Measurements from ENCODE around the gene RNF217. TPM values are rescaled to one million over a fixed set of nuclear protein-coding genes. Genes with fewer than 3 reads are reported as not detected.

RNF217 gene
- total and polyA plus RNA-seq, 7 donors: 2.3 to 22.5 (median 11.5) TPM

GRCh38 chr6:124983383-124984083 lies 21.3 kb downstream of the RNF217 start:
- H3K36me3 ChIP-seq (ENCODE audit: insufficient read depth in 1 of 2, low read depth in 1 of 2): peaks cover 0 to 2% of the 10 kb centered on the region in 2 donors
- peaks cover 5% of the 10 kb centered on the region for H3K9me3 ChIP-seq
- H3K4me1 ChIP-seq: peaks cover 21% of the 10 kb centered on the region
- DNase-seq (no peak), ATAC-seq (no peak)
- intact Hi-C loops (cut with DNase I): no loop called here
- no peak for TF ChIP-seq CTCF (IDR thresholded peaks at IDR 0.05)
- no peak overlapping the region for H3K27ac ChIP-seq
- no peaks in the 10 kb centered on the region for H3K27me3 ChIP-seq (ENCODE audit: insufficient read depth in 3 of 3, low read length in 2 of 3)
- WGBS, 3 donors: 89 to 100% (median 89%) methylated on average over 2 of the region's 2 CpGs
- no peak overlapping the region for H3K4me3 ChIP-seq

DNA sequence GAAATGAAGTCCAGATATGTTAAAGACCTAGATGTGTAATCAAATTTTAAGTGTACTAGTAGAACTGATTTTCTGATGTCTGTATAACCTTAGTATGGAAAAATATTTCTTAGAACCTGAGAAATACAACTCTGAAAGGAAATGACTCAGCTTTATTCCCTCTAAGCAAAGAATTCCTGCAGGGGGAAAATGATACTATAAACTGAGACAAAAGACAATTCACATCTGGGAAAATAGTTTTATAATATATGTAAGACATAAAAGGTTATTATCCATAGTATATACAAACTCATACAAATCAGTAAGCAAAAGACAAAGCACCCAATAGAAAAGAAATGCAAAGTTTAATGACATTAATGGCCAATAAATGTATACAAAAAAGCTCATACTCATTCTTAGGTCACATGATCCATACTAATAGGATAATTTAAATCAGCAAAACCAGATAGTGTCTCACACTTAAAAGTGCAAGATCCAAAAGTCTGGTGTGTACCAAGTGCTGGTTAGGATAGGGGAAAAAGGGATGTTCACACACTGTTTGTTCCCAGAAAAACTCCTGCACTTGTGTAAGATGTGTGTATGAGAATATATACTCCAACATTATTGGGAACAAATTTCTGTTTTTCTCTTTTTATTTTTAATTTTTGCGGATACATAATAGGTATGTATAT lies 22.6 kb downstream of the RNF217 start:
- WGBS, 3 donors: 94 to 98% (median 95%) methylated on average over 1 of the region's 1 CpG
- Histone ChIP-seq H3K36me3 (ENCODE audit: insufficient read depth in 1 of 2, low read depth in 1 of 2) (no peaks in the 10 kb centered on the region), H3K4me1 (peaks cover 21% of the 10 kb centered on the region), H3K27me3 (ENCODE audit: insufficient read depth in 3 of 3, low read length in 2 of 3) (no peaks in the 10 kb centered on the region), H3K9me3 (no peaks in the 10 kb centered on the region), H3K27ac (no peak overlapping the region), H3K4me3 (no peak overlapping the region)
- ATAC-seq (no peak), DNase-seq (no peak)
- intact Hi-C loops (cut with DNase I): no loop called here
- no peak for TF ChIP-seq CTCF (IDR thresholded peaks at IDR 0.05)

DNA sequence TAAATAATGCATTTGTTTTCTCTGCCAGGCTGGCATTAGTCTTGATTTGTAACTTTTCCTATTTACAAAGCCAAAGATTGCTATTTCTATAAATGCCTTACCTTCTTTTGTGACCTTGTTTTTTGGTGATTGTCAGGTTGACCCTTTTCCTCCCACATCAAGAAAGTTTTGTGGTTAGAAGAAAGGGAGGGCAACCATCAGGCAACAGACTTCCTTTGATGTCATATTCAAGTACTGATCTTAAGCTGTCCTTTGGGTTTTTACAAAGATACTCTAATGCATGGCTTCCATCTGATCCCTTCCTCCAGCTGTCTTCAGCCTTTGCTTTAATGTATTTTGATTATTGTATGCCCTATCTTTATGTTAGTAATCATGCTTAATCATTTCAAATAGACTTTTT lies 23.9 kb downstream of the RNF217 start:
- DNase-seq (no peak), ATAC-seq (no peak)
- H3K27ac ChIP-seq: no peak overlapping the region
- no peaks in the 10 kb centered on the region for H3K36me3 ChIP-seq (ENCODE audit: insufficient read depth in 1 of 2, low read depth in 1 of 2)
- H3K9me3 ChIP-seq: no peaks in the 10 kb centered on the region
- peaks cover 24% of the 10 kb centered on the region for H3K4me1 ChIP-seq
- no peak for TF ChIP-seq CTCF (IDR thresholded peaks at IDR 0.05)
- intact Hi-C loops (cut with DNase I): no loop called here
- no peak overlapping the region for H3K4me3 ChIP-seq
- no peaks in the 10 kb centered on the region for H3K27me3 ChIP-seq (ENCODE audit: insufficient read depth in 3 of 3, low read length in 2 of 3)

DNA sequence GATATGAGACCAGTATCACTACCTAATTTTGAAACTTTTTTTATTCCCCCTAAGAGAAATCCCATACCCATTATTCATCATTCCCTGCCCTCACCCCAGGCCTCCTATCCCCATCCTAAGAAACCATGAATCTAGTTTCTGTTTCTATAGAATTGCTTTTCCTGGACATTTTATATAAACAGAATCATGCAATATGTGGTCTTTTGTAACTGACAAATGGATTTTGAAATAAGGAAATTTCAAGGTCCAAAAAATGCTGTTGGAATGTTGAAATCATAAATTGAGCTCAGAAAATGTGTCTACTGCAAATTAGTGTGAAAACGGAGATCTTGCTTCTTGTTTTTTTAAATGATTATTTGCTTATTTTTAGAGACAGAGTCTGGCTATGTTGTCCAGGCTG lies 25.1 kb downstream of the RNF217 start:
- Histone ChIP-seq H3K9me3 (no peaks in the 10 kb centered on the region), H3K4me1 (peaks cover 33% of the 10 kb centered on the region), H3K27me3 (ENCODE audit: insufficient read depth in 3 of 3, low read length in 2 of 3) (no peaks in the 10 kb centered on the region), H3K27ac (no peak overlapping the region), H3K36me3 (ENCODE audit: insufficient read depth in 1 of 2, low read depth in 1 of 2) (no peaks in the 10 kb centered on the region), H3K4me3 (no peak overlapping the region)
- ATAC-seq (no peak), DNase-seq (no peak)
- 77 to 92% (median 80%) methylated on average over 1 of the region's 1 CpG for WGBS, 3 donors
- intact Hi-C loops (cut with DNase I): no loop called here
- no peak for TF ChIP-seq CTCF (IDR thresholded peaks at IDR 0.05)
